ENCODE data around the gene PPM1A.
"Not testable (repeated sequence)": the region's sequence is repeated elsewhere in the genome, so short reads cannot be mapped to it uniquely, and the experiment has no call there.

PPM1A gene

GRCh38 chr14:60313093-60313492, 64.1 kb downstream of the PPM1A start:
- Histone ChIP-seq H3K36me3 (ENCODE audit: control insufficient read depth in 5 of 5, insufficient read depth in 5 of 5, low read length in 5 of 5) (no peaks in the 10 kb centered on the region), H3K27me3 (ENCODE audit: control insufficient read depth in 5 of 5, insufficient read depth in 4 of 5, low read length in 5 of 5) (peaks cover 0 to 14% (median 5%) of the 10 kb centered on the region in 5 donors), H3K27ac (ENCODE audit: low read depth, low read length) (no peak overlapping the region), H3K9me3 (ENCODE audit: control insufficient read depth in 5 of 5, low read length in 5 of 5) (no peaks in the 10 kb centered on the region), H3K4me3 (ENCODE audit: low read depth in 1 of 5, low read length in 5 of 5) (no peak overlapping the region), H3K9ac (ENCODE audit: low read length in 5 of 5) (no peak overlapping the region), H3K4me1 (ENCODE audit: control insufficient read depth in 5 of 5, insufficient read depth in 5 of 5, low read length in 5 of 5) (no peaks in the 10 kb centered on the region)

GRCh38 chr14:60315196-60315990, 66.4 kb downstream of the PPM1A start:
- H3K36me3 ChIP-seq (ENCODE audit: control insufficient read depth in 5 of 5, insufficient read depth in 5 of 5, low read length in 5 of 5) = no peaks in the 10 kb centered on the region
- H3K4me3 ChIP-seq (ENCODE audit: low read depth in 1 of 5, low read length in 5 of 5) = no peak overlapping the region
- no peaks in the 10 kb centered on the region for H3K4me1 ChIP-seq (ENCODE audit: control insufficient read depth in 5 of 5, insufficient read depth in 5 of 5, low read length in 5 of 5)
- H3K9me3 ChIP-seq (ENCODE audit: control insufficient read depth in 5 of 5, low read length in 5 of 5) = no peaks in the 10 kb centered on the region
- H3K27me3 ChIP-seq (ENCODE audit: control insufficient read depth in 5 of 5, insufficient read depth in 4 of 5, low read length in 5 of 5) = peaks cover 0 to 14% (median 6%) of the 10 kb centered on the region in 5 donors
- H3K9ac ChIP-seq (ENCODE audit: low read length in 5 of 5) = no peak overlapping the region
- no peak overlapping the region for H3K27ac ChIP-seq (ENCODE audit: low read depth, low read length)

GRCh38 chr14:60317609-60318008, 68.6 kb downstream of the PPM1A start:
- no peak overlapping the region for H3K4me3 ChIP-seq (ENCODE audit: low read depth in 1 of 5, low read length in 5 of 5)
- no peaks in the 10 kb centered on the region for H3K4me1 ChIP-seq (ENCODE audit: control insufficient read depth in 5 of 5, insufficient read depth in 5 of 5, low read length in 5 of 5)
- H3K36me3 ChIP-seq (ENCODE audit: control insufficient read depth in 5 of 5, insufficient read depth in 5 of 5, low read length in 5 of 5) = no peaks in the 10 kb centered on the region
- no peak overlapping the region for H3K9ac ChIP-seq (ENCODE audit: low read length in 5 of 5)
- peaks cover 0 to 18% (median 6%) of the 10 kb centered on the region in 5 donors for H3K27me3 ChIP-seq (ENCODE audit: control insufficient read depth in 5 of 5, insufficient read depth in 4 of 5, low read length in 5 of 5)
- H3K9me3 ChIP-seq (ENCODE audit: control insufficient read depth in 5 of 5, low read length in 5 of 5) = no peaks in the 10 kb centered on the region
- no peak overlapping the region for H3K27ac ChIP-seq (ENCODE audit: low read depth, low read length)

- H3K27ac ChIP-seq (ENCODE audit: low read depth, low read length); H3K4me1 ChIP-seq (ENCODE audit: control insufficient read depth in 5 of 5, insufficient read depth in 5 of 5, low read length in 5 of 5); H3K36me3 ChIP-seq (ENCODE audit: control insufficient read depth in 5 of 5, insufficient read depth in 5 of 5, low read length in 5 of 5); H3K9me3 ChIP-seq (ENCODE audit: control insufficient read depth in 5 of 5, low read length in 5 of 5); H3K9ac ChIP-seq (ENCODE audit: low read length in 5 of 5); H3K4me3 ChIP-seq (ENCODE audit: low read depth in 1 of 5, low read length in 5 of 5); H3K27me3 ChIP-seq (ENCODE audit: control insufficient read depth in 5 of 5, insufficient read depth in 4 of 5, low read length in 5 of 5): not testable (repeated sequence)
Measured at GRCh38 chr14:60320860-60321259, 71.8 kb downstream of the PPM1A start.

GRCh38 chr14:60323199-60323896, 74.3 kb downstream of the PPM1A start:
- Histone ChIP-seq H3K9me3 (ENCODE audit: control insufficient read depth in 5 of 5, low read length in 5 of 5) (no peaks in the 10 kb centered on the region), H3K9ac (ENCODE audit: low read length in 5 of 5) (no peak overlapping the region)

GRCh38 chr14:60324837-60325236, 75.8 kb downstream of the PPM1A start:
- H3K36me3 ChIP-seq (ENCODE audit: control insufficient read depth in 5 of 5, insufficient read depth in 5 of 5, low read length in 5 of 5) = no peaks in the 10 kb centered on the region
- H3K9ac ChIP-seq (ENCODE audit: low read length in 5 of 5) = no peak overlapping the region
- H3K27ac ChIP-seq (ENCODE audit: low read depth, low read length) = no peak overlapping the region
- peaks cover 0 to 10% (median 9%) of the 10 kb centered on the region in 5 donors for H3K4me1 ChIP-seq (ENCODE audit: control insufficient read depth in 5 of 5, insufficient read depth in 5 of 5, low read length in 5 of 5)
- peaks cover 7 to 23% (median 15%) of the 10 kb centered on the region in 5 donors for H3K27me3 ChIP-seq (ENCODE audit: control insufficient read depth in 5 of 5, insufficient read depth in 4 of 5, low read length in 5 of 5)
- no peak overlapping the region for H3K4me3 ChIP-seq (ENCODE audit: low read depth in 1 of 5, low read length in 5 of 5)
- no peaks in the 10 kb centered on the region for H3K9me3 ChIP-seq (ENCODE audit: control insufficient read depth in 5 of 5, low read length in 5 of 5)

More at GRCh38 chr14:60323199-60323896, 74.3 kb downstream of the PPM1A start:
- Histone ChIP-seq H3K4me1 (ENCODE audit: control insufficient read depth in 5 of 5, insufficient read depth in 5 of 5, low read length in 5 of 5) (peaks cover 0 to 10% (median 9%) of the 10 kb centered on the region in 5 donors), H3K27ac (ENCODE audit: low read depth, low read length) (no peak overlapping the region), H3K4me3 (ENCODE audit: low read depth in 1 of 5, low read length in 5 of 5) (no peak overlapping the region), H3K36me3 (ENCODE audit: control insufficient read depth in 5 of 5, insufficient read depth in 5 of 5, low read length in 5 of 5) (no peaks in the 10 kb centered on the region), H3K27me3 (ENCODE audit: control insufficient read depth in 5 of 5, insufficient read depth in 4 of 5, low read length in 5 of 5) (peaks cover 7 to 18% (median 10%) of the 10 kb centered on the region in 5 donors)

- Histone ChIP-seq H3K4me1 (ENCODE audit: control insufficient read depth in 5 of 5, insufficient read depth in 5 of 5, low read length in 5 of 5) (peaks cover 0 to 13% (median 12%) of the 10 kb centered on the region in 5 donors), H3K4me3 (ENCODE audit: low read depth in 1 of 5, low read length in 5 of 5) (no peak overlapping the region), H3K9ac (ENCODE audit: low read length in 5 of 5) (no peak overlapping the region), H3K9me3 (ENCODE audit: control insufficient read depth in 5 of 5, low read length in 5 of 5) (no peaks in the 10 kb centered on the region), H3K27ac (ENCODE audit: low read depth, low read length) (no peak overlapping the region), H3K27me3 (ENCODE audit: control insufficient read depth in 5 of 5, insufficient read depth in 4 of 5, low read length in 5 of 5) (peaks cover 7 to 22% (median 15%) of the 10 kb centered on the region in 5 donors), H3K36me3 (ENCODE audit: control insufficient read depth in 5 of 5, insufficient read depth in 5 of 5, low read length in 5 of 5) (no peaks in the 10 kb centered on the region)
Measured at GRCh38 chr14:60326274-60326673, 77.3 kb downstream of the PPM1A start.

- Histone ChIP-seq H3K4me3 (ENCODE audit: low read depth in 1 of 5, low read length in 5 of 5) (peak overlapping the region in 4 of 5 donors; percentile 32 to 54 (median 44)), H3K36me3 (ENCODE audit: control insufficient read depth in 5 of 5, insufficient read depth in 5 of 5, low read length in 5 of 5) (no peaks in the 10 kb centered on the region), H3K9me3 (ENCODE audit: control insufficient read depth in 5 of 5, low read length in 5 of 5) (no peaks in the 10 kb centered on the region), H3K4me1 (ENCODE audit: control insufficient read depth in 5 of 5, insufficient read depth in 5 of 5, low read length in 5 of 5) (peaks cover 0 to 19% (median 19%) of the 10 kb centered on the region in 5 donors), H3K27me3 (ENCODE audit: control insufficient read depth in 5 of 5, insufficient read depth in 4 of 5, low read length in 5 of 5) (peaks cover 7 to 19% (median 15%) of the 10 kb centered on the region in 5 donors), H3K9ac (ENCODE audit: low read length in 5 of 5) (peak overlapping the region in 1 of 5 donors; percentile 53), H3K27ac (ENCODE audit: low read depth, low read length) (no peak overlapping the region)
Measured at GRCh38 chr14:60327447-60328331, 78.7 kb downstream of the PPM1A start.

- Histone ChIP-seq H3K4me3 (ENCODE audit: low read depth in 1 of 5, low read length in 5 of 5) (no peak overlapping the region), H3K27ac (ENCODE audit: low read depth, low read length) (no peak overlapping the region), H3K4me1 (ENCODE audit: control insufficient read depth in 5 of 5, insufficient read depth in 5 of 5, low read length in 5 of 5) (peaks cover 0 to 19% (median 19%) of the 10 kb centered on the region in 5 donors), H3K36me3 (ENCODE audit: control insufficient read depth in 5 of 5, insufficient read depth in 5 of 5, low read length in 5 of 5) (no peaks in the 10 kb centered on the region), H3K27me3 (ENCODE audit: control insufficient read depth in 5 of 5, insufficient read depth in 4 of 5, low read length in 5 of 5) (peaks cover 7 to 19% (median 15%) of the 10 kb centered on the region in 5 donors), H3K9me3 (ENCODE audit: control insufficient read depth in 5 of 5, low read length in 5 of 5) (no peaks in the 10 kb centered on the region), H3K9ac (ENCODE audit: low read length in 5 of 5) (no peak overlapping the region)
Measured at GRCh38 chr14:60328583-60328982, 79.6 kb downstream of the PPM1A start.
